ENCODE results near the gene PSMB11. TPM values are rescaled to one million over a fixed set of nuclear protein-coding genes. Genes with fewer than 3 reads are reported as not detected.

The PSMB11 gene
- polyA plus RNA-seq, 1 donor from 2014 or later = not detected

GRCh38 chr14:23056956-23057756 is 15.1 kb downstream of the PSMB11 start, which contains the start of gene CDH24:
TSS of gene CDH24 (minus strand) at chr14:23057520. CDS start at chr14:23055733, 1,787 bp downstream.
- H3K27me3 Mint-ChIP-seq = peaks cover 5% of the 10 kb centered on the region
- peaks cover 5 to 13% (median 8%) of the 10 kb centered on the region in 3 donors for H3K4me1 Mint-ChIP-seq
- peaks cover 5% of the 10 kb centered on the region for H3K36me3 Mint-ChIP-seq
- H3K9me3 Mint-ChIP-seq = no peaks in the 10 kb centered on the region
- peak within 1 kb of the TSS; percentile 78 to 96 (median 91) for H3K4me3 Mint-ChIP-seq
- H3K27ac Mint-ChIP-seq = peak within 1 kb of the TSS; percentile 13 to 92 (median 83)

- Mint-ChIP-seq H3K27me3 (peaks cover 5% of the 10 kb centered on the region), H3K36me3 (peaks cover 5% of the 10 kb centered on the region), H3K4me3 (peak overlapping the region; percentile 78 to 96 (median 91)), H3K9me3 (no peaks in the 10 kb centered on the region), H3K4me1 (peaks cover 5 to 13% (median 8%) of the 10 kb centered on the region in 3 donors), H3K27ac (peak overlapping the region in 2 of 3 donors; percentile 69 to 83)
Observed at GRCh38 chr14:23057757-23058653, 16.0 kb downstream of the PSMB11 start.

- Mint-ChIP-seq H3K36me3 (peaks cover 5% of the 10 kb centered on the region), H3K4me1 (peaks cover 5 to 13% (median 8%) of the 10 kb centered on the region in 3 donors), H3K4me3 (peak overlapping the region in 1 of 4 donors; percentile 38), H3K27ac (peak overlapping the region in 1 of 3 donors; percentile 95), H3K9me3 (no peaks in the 10 kb centered on the region), H3K27me3 (peaks cover 5% of the 10 kb centered on the region)
Observed at GRCh38 chr14:23058654-23059504, 16.9 kb downstream of the PSMB11 start.

GRCh38 chr14:23060536-23061260 is 18.7 kb downstream of the PSMB11 start:
- Mint-ChIP-seq H3K36me3 (peaks cover 5% of the 10 kb centered on the region), H3K27me3 (peaks cover 4% of the 10 kb centered on the region), H3K4me3 (no peak overlapping the region), H3K4me1 (peaks cover 5 to 13% (median 8%) of the 10 kb centered on the region in 3 donors), H3K27ac (no peak overlapping the region), H3K9me3 (no peaks in the 10 kb centered on the region)

- Mint-ChIP-seq H3K4me1 (peaks cover 3 to 5% (median 4%) of the 10 kb centered on the region in 3 donors), H3K27ac (no peak overlapping the region)
Observed at GRCh38 chr14:23062002-23062401, 20.0 kb downstream of the PSMB11 start.

GRCh38 chr14:23063601-23064000 is 21.6 kb downstream of the PSMB11 start:
- Mint-ChIP-seq H3K27me3 (no peaks in the 10 kb centered on the region), H3K27ac (peak overlapping the region in 2 of 3 donors; percentile 59 to 67), H3K9me3 (no peaks in the 10 kb centered on the region), H3K36me3 (peaks cover 5% of the 10 kb centered on the region), H3K4me3 (peak overlapping the region in 1 of 4 donors; percentile 6), H3K4me1 (peaks cover under 1 to 3% (median 1%) of the 10 kb centered on the region in 3 donors)

More at GRCh38 chr14:23062002-23062401, 20.0 kb downstream of the PSMB11 start:
- peaks cover 7% of the 10 kb centered on the region for H3K36me3 Mint-ChIP-seq
- no peak overlapping the region for H3K4me3 Mint-ChIP-seq
- H3K27me3 Mint-ChIP-seq = no peaks in the 10 kb centered on the region
- no peaks in the 10 kb centered on the region for H3K9me3 Mint-ChIP-seq

GRCh38 chr14:23066368-23066767 is 24.4 kb downstream of the PSMB11 start:
- Mint-ChIP-seq H3K4me3 (peak overlapping the region in 1 of 4 donors; percentile 50), H3K36me3 (peaks cover 3% of the 10 kb centered on the region), H3K27ac (no peak overlapping the region), H3K9me3 (no peaks in the 10 kb centered on the region), H3K27me3 (no peaks in the 10 kb centered on the region), H3K4me1 (peaks cover 14 to 17% (median 16%) of the 10 kb centered on the region in 3 donors)

GRCh38 chr14:23066855-23067744 is 25.1 kb downstream of the PSMB11 start:
- Mint-ChIP-seq H3K9me3 (no peaks in the 10 kb centered on the region), H3K27me3 (no peaks in the 10 kb centered on the region), H3K4me1 (peaks cover 20 to 24% (median 23%) of the 10 kb centered on the region in 3 donors), H3K36me3 (peaks cover 3% of the 10 kb centered on the region), H3K4me3 (no peak overlapping the region), H3K27ac (no peak overlapping the region)

- Mint-ChIP-seq H3K27ac (peak overlapping the region in 2 of 3 donors; percentile 88 to 89), H3K4me1 (peaks cover 20 to 30% (median 25%) of the 10 kb centered on the region in 3 donors), H3K27me3 (no peaks in the 10 kb centered on the region), H3K4me3 (no peak overlapping the region), H3K36me3 (peaks cover 3% of the 10 kb centered on the region), H3K9me3 (no peaks in the 10 kb centered on the region)
Observed at GRCh38 chr14:23067847-23068788, 26.1 kb downstream of the PSMB11 start.

- peaks cover 3% of the 10 kb centered on the region for H3K36me3 Mint-ChIP-seq
- H3K27ac Mint-ChIP-seq = peak overlapping the region; percentile 88 to 92 (median 89)
- H3K27me3 Mint-ChIP-seq = no peaks in the 10 kb centered on the region
- no peaks in the 10 kb centered on the region for H3K9me3 Mint-ChIP-seq
- H3K4me1 Mint-ChIP-seq = peaks cover 20 to 30% (median 25%) of the 10 kb centered on the region in 3 donors
- peak overlapping the region in 3 of 4 donors; percentile 32 to 88 (median 49) for H3K4me3 Mint-ChIP-seq
Observed at GRCh38 chr14:23068789-23069412, 26.9 kb downstream of the PSMB11 start.

GRCh38 chr14:23069413-23069806 is 27.4 kb downstream of the PSMB11 start:
- H3K4me3 Mint-ChIP-seq = peak overlapping the region in 3 of 4 donors; percentile 32 to 88 (median 49)
- no peaks in the 10 kb centered on the region for H3K9me3 Mint-ChIP-seq
- peaks cover 3% of the 10 kb centered on the region for H3K36me3 Mint-ChIP-seq
- H3K27me3 Mint-ChIP-seq = no peaks in the 10 kb centered on the region
- peak overlapping the region; percentile 39 to 89 (median 53) for H3K27ac Mint-ChIP-seq
- peaks cover 20 to 30% (median 25%) of the 10 kb centered on the region in 3 donors for H3K4me1 Mint-ChIP-seq
